Lower leg skin (tissue), 3 donors: Measurements from ENCODE around the gene PFKFB4.

Experiments
- POLR2A ChIP-seq, 2 donors: fragments of 450-650 bp; IDR thresholded peaks; one replicate each; pipeline ENCODE4 v1.6.1; 2016 to 2017; ENCODE audit warnings: antibody characterized with exemption in 2 of 2, mild to moderate bottlenecking in 1 of 2, moderate library complexity in 1 of 2
- TF ChIP-seq, protein P1 (sequence below), 3 donors: fragments of 450-650 bp; IDR thresholded peaks; one replicate each; pipeline ENCODE4 v1.5.1; 2016; ENCODE audit warnings: antibody characterized with exemption in 3 of 3, mild to moderate bottlenecking in 3 of 3, moderate library complexity in 2 of 3

- TF ChIP-seq, protein P1, sequence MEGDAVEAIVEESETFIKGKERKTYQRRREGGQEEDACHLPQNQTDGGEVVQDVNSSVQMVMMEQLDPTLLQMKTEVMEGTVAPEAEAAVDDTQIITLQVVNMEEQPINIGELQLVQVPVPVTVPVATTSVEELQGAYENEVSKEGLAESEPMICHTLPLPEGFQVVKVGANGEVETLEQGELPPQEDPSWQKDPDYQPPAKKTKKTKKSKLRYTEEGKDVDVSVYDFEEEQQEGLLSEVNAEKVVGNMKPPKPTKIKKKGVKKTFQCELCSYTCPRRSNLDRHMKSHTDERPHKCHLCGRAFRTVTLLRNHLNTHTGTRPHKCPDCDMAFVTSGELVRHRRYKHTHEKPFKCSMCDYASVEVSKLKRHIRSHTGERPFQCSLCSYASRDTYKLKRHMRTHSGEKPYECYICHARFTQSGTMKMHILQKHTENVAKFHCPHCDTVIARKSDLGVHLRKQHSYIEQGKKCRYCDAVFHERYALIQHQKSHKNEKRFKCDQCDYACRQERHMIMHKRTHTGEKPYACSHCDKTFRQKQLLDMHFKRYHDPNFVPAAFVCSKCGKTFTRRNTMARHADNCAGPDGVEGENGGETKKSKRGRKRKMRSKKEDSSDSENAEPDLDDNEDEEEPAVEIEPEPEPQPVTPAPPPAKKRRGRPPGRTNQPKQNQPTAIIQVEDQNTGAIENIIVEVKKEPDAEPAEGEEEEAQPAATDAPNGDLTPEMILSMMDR (IDR thresholded peaks at IDR 0.05) = no peak
- no peak for TF ChIP-seq POLR2A (IDR thresholded peaks at IDR 0.05)
These were observed 12.8 kb upstream of the PFKFB4 start for GRCh38 chr3:48569400-48569799.
